ENCODE measurements around the gene PKIG. TPM values are rescaled to one million over a fixed set of nuclear protein-coding genes. Genes with fewer than 3 reads are reported as not detected.
"Not testable (repeated sequence)": the region's sequence is repeated elsewhere in the genome, so short reads cannot be mapped to it uniquely, and the experiment has no call there.

PKIG gene
- total RNA-seq, 1 experiment from 2014 or later, result 285 TPM

GRCh38 chr20:44650771-44651433 lies 68.5 kb downstream of the PKIG start:
- no peaks in the 10 kb centered on the region for H3K79me2 ChIP-seq (ENCODE audit: low read length)
- peak; percentile 40 for DNase-seq
- peak overlapping the region; percentile 62 for H3K4me2 ChIP-seq (ENCODE audit: low read depth, low read length, poor library complexity, severe bottlenecking)
- H3K4me3 ChIP-seq (ENCODE audit: low read length), result peak overlapping the region; percentile 54; the same call in 1 of the 2 replicates
- no peaks in the 10 kb centered on the region for H3K27me3 ChIP-seq (ENCODE audit: low read length)
- H3K9ac ChIP-seq (ENCODE audit: low read length), result peak overlapping the region; percentile 46
- H2AFZ ChIP-seq (ENCODE audit: low read length), result no peak overlapping the region; the same call in 1 of the 2 replicates
- H3K4me1 ChIP-seq (ENCODE audit: low read length), result peaks cover 50% of the 10 kb centered on the region
- H3K9me3 ChIP-seq (ENCODE audit: low read length), result no peaks in the 10 kb centered on the region
- no peak overlapping the region for H3K27ac ChIP-seq (ENCODE audit: low read length)
- H3K9me2 ChIP-seq (replicated peaks; ENCODE audit: insufficient read depth, low read length), result no peaks in the 10 kb centered on the region
- H4K20me1 ChIP-seq (ENCODE audit: insufficient read depth, low read depth, low read length), result peaks cover 9% of the 10 kb centered on the region
- no peaks in the 10 kb centered on the region for H3K36me3 ChIP-seq (ENCODE audit: insufficient read depth, low read length)

- Histone ChIP-seq H3K4me2 (ENCODE audit: low read depth, low read length, poor library complexity, severe bottlenecking) (peak overlapping the region; percentile 62), H3K4me1 (ENCODE audit: low read length) (peaks cover 46% of the 10 kb centered on the region), H3K79me2 (ENCODE audit: low read length) (no peaks in the 10 kb centered on the region), H4K20me1 (ENCODE audit: insufficient read depth, low read depth, low read length) (peaks cover 6% of the 10 kb centered on the region), H3K36me3 (ENCODE audit: insufficient read depth, low read length) (no peaks in the 10 kb centered on the region), H3K27ac (ENCODE audit: low read length) (no peak overlapping the region), H3K27me3 (ENCODE audit: low read length) (no peaks in the 10 kb centered on the region), H2AFZ (ENCODE audit: low read length) (no peak overlapping the region; the same call in 1 of the 2 replicates), H3K9ac (ENCODE audit: low read length) (peak overlapping the region; percentile 46), H3K4me3 (ENCODE audit: low read length) (peak overlapping the region; percentile 54; the same call in 1 of the 2 replicates), H3K9me2 (replicated peaks; ENCODE audit: insufficient read depth, low read length) (no peaks in the 10 kb centered on the region), H3K9me3 (ENCODE audit: low read length) (no peaks in the 10 kb centered on the region)
- DNase-seq, result no peak
These were observed 69.0 kb downstream of the PKIG start for GRCh38 chr20:44651434-44651683.

- Histone ChIP-seq H3K4me3 (ENCODE audit: low read length) (peak within 1 kb of the TSS; percentile 54; the same call in 1 of the 2 replicates), H3K4me1 (ENCODE audit: low read length) (peaks cover 41% of the 10 kb centered on the region), H3K36me3 (ENCODE audit: insufficient read depth, low read length) (no peaks in the 10 kb centered on the region), H3K9me3 (ENCODE audit: low read length) (no peaks in the 10 kb centered on the region), H3K4me2 (ENCODE audit: low read depth, low read length, poor library complexity, severe bottlenecking) (peak within 1 kb of the TSS; percentile 62), H3K27ac (ENCODE audit: low read length) (no peak within 1 kb of the TSS), H3K9ac (ENCODE audit: low read length) (peak within 1 kb of the TSS; percentile 46), H3K79me2 (ENCODE audit: low read length) (no peaks in the 10 kb centered on the region), H3K27me3 (ENCODE audit: low read length) (no peaks in the 10 kb centered on the region), H3K9me2 (replicated peaks; ENCODE audit: insufficient read depth, low read length) (no peaks in the 10 kb centered on the region), H2AFZ (ENCODE audit: low read length) (peak within 1 kb of the TSS; percentile 1; the same call in 1 of the 2 replicates), H4K20me1 (ENCODE audit: insufficient read depth, low read depth, low read length) (peaks cover 3% of the 10 kb centered on the region; the same call in 1 of the 2 replicates)
- DNase-seq, result peak; percentile 44
These were observed 69.5 kb downstream of the PKIG start, which contains the start of gene ADA for GRCh38 chr20:44651684-44652423. Gene ADA (minus strand): TSS chr20:44651699. CDS start chr20:44651607, 92 bp downstream.

DNA sequence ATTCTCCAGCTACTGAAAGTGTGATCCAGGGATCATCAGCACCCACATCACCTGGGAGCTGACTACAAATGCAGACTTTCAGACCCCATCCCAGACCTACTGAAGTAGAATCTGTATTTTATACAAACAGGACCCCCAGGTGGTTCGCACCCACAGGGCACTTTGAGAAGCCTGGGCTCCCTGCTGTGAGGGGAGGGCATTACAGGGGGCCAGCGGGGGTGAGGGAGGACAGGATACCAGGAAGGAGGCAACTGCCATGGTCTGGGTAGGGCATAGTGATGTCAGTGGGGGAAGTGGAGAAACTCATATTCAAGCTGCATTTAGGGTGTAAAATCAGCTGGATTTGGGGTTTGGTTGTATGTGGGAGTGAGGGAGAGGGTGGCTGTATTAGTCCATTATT lies 71.2 kb downstream of the PKIG start:
- H3K9me3 ChIP-seq (ENCODE audit: low read length), result no peaks in the 10 kb centered on the region
- no peak overlapping the region for H3K4me2 ChIP-seq (ENCODE audit: low read depth, low read length, poor library complexity, severe bottlenecking)
- H3K9me2 ChIP-seq (replicated peaks; ENCODE audit: insufficient read depth, low read length), result no peaks in the 10 kb centered on the region
- H2AFZ ChIP-seq (ENCODE audit: low read length), result no peak overlapping the region
- H3K36me3 ChIP-seq (ENCODE audit: insufficient read depth, low read length), result no peaks in the 10 kb centered on the region
- no peak overlapping the region for H3K4me3 ChIP-seq (ENCODE audit: low read length)
- peaks cover 26% of the 10 kb centered on the region for H3K4me1 ChIP-seq (ENCODE audit: low read length)
- peak; percentile 29 for DNase-seq
- peaks cover 3% of the 10 kb centered on the region; the same call in 1 of the 2 replicates for H4K20me1 ChIP-seq (ENCODE audit: insufficient read depth, low read depth, low read length)
- no peaks in the 10 kb centered on the region for H3K79me2 ChIP-seq (ENCODE audit: low read length)
- H3K27ac ChIP-seq (ENCODE audit: low read length), result no peak overlapping the region
- no peak overlapping the region for H3K9ac ChIP-seq (ENCODE audit: low read length)
- H3K27me3 ChIP-seq (ENCODE audit: low read length), result no peaks in the 10 kb centered on the region

- not testable (repeated sequence) for H3K36me3 ChIP-seq (ENCODE audit: insufficient read depth, low read length); H3K9me2 ChIP-seq (replicated peaks; ENCODE audit: insufficient read depth, low read length); H3K79me2 ChIP-seq (ENCODE audit: low read length); H3K4me3 ChIP-seq (ENCODE audit: low read length); H3K9me3 ChIP-seq (ENCODE audit: low read length); H3K27ac ChIP-seq (ENCODE audit: low read length); H4K20me1 ChIP-seq (ENCODE audit: insufficient read depth, low read depth, low read length); H3K4me2 ChIP-seq (ENCODE audit: low read depth, low read length, poor library complexity, severe bottlenecking); H2AFZ ChIP-seq (ENCODE audit: low read length); H3K9ac ChIP-seq (ENCODE audit: low read length); H3K27me3 ChIP-seq (ENCODE audit: low read length)
- H3K4me1 ChIP-seq (ENCODE audit: low read length), result peaks cover 20% of the 10 kb centered on the region
- peak; percentile 36 for DNase-seq
These were observed 71.8 kb downstream of the PKIG start for GRCh38 chr20:44654210-44654609.

GRCh38 chr20:44656448-44656847 lies 74.1 kb downstream of the PKIG start:
- Histone ChIP-seq H3K9me2 (replicated peaks; ENCODE audit: insufficient read depth, low read length) (no peaks in the 10 kb centered on the region), H2AFZ (ENCODE audit: low read length) (no peak overlapping the region), H3K27ac (ENCODE audit: low read length) (no peak overlapping the region), H3K4me2 (ENCODE audit: low read depth, low read length, poor library complexity, severe bottlenecking) (no peak overlapping the region), H3K79me2 (ENCODE audit: low read length) (no peaks in the 10 kb centered on the region), H3K4me1 (ENCODE audit: low read length) (peaks cover 10% of the 10 kb centered on the region), H3K36me3 (ENCODE audit: insufficient read depth, low read length) (no peaks in the 10 kb centered on the region), H3K4me3 (ENCODE audit: low read length) (no peak overlapping the region), H4K20me1 (ENCODE audit: insufficient read depth, low read depth, low read length) (peaks cover 3% of the 10 kb centered on the region; the same call in 1 of the 2 replicates), H3K27me3 (ENCODE audit: low read length) (no peaks in the 10 kb centered on the region), H3K9ac (ENCODE audit: low read length) (no peak overlapping the region), H3K9me3 (ENCODE audit: low read length) (no peaks in the 10 kb centered on the region)
- DNase-seq, result peak; percentile 38

GRCh38 chr20:44657875-44658274 lies 75.5 kb downstream of the PKIG start:
- Histone ChIP-seq H3K9me2 (replicated peaks; ENCODE audit: insufficient read depth, low read length) (no peaks in the 10 kb centered on the region), H3K79me2 (ENCODE audit: low read length) (no peaks in the 10 kb centered on the region), H3K4me3 (ENCODE audit: low read length) (no peak overlapping the region), H3K4me2 (ENCODE audit: low read depth, low read length, poor library complexity, severe bottlenecking) (no peak overlapping the region), H3K27ac (ENCODE audit: low read length) (no peak overlapping the region), H4K20me1 (ENCODE audit: insufficient read depth, low read depth, low read length) (no peaks in the 10 kb centered on the region), H3K9me3 (ENCODE audit: low read length) (no peaks in the 10 kb centered on the region), H2AFZ (ENCODE audit: low read length) (no peak overlapping the region), H3K27me3 (ENCODE audit: low read length) (no peaks in the 10 kb centered on the region), H3K36me3 (ENCODE audit: insufficient read depth, low read length) (no peaks in the 10 kb centered on the region), H3K9ac (ENCODE audit: low read length) (no peak overlapping the region), H3K4me1 (ENCODE audit: low read length) (no peaks in the 10 kb centered on the region)
- DNase-seq, result no peak

DNA sequence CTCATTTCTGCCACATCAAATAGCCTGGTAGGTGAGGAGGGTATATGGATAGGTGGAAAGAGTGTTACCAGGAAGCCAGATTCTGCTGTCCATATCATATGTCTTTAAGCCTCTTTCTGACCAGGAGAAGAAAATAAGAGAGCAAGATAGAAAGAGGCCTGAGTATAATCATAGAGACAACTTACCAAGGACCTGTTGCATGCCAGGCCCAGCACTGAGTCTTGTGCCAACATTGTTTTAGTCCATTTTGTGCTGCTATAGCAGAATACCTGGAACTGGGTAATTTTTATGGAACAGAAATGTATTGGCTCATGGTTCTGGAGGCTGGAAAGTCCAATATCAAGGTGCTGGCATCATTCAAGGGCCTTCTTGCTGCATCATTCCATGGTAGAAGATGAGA lies 76.4 kb downstream of the PKIG start:
- Histone ChIP-seq H3K27ac (ENCODE audit: low read length) (no peak overlapping the region), H3K4me2 (ENCODE audit: low read depth, low read length, poor library complexity, severe bottlenecking) (no peak overlapping the region), H3K9me2 (replicated peaks; ENCODE audit: insufficient read depth, low read length) (no peaks in the 10 kb centered on the region), H2AFZ (ENCODE audit: low read length) (no peak overlapping the region), H3K36me3 (ENCODE audit: insufficient read depth, low read length) (no peaks in the 10 kb centered on the region), H3K79me2 (ENCODE audit: low read length) (no peaks in the 10 kb centered on the region), H3K4me3 (ENCODE audit: low read length) (no peak overlapping the region), H4K20me1 (ENCODE audit: insufficient read depth, low read depth, low read length) (no peaks in the 10 kb centered on the region), H3K27me3 (ENCODE audit: low read length) (no peaks in the 10 kb centered on the region), H3K4me1 (ENCODE audit: low read length) (no peaks in the 10 kb centered on the region), H3K9ac (ENCODE audit: low read length) (no peak overlapping the region), H3K9me3 (ENCODE audit: low read length) (no peaks in the 10 kb centered on the region)
- peak; percentile 1 for DNase-seq
